ENCODE results near the gene RAD51B. TPM values are rescaled to one million over a fixed set of nuclear protein-coding genes. Genes with fewer than 3 reads are reported as not detected.

RAD51B gene
- total RNA-seq, 1 experiment from 2014 or later: 8.5 TPM

GRCh38 chr14:68377459-68377858 lies 557.9 kb downstream of the RAD51B start:
- ChIA-PET POLR2A (no interaction called here), CTCF (no interaction called here)
- no peak for DNase-seq (ENCODE audit: low read depth, low spot score)
- in situ Hi-C loops (cut with HindIII; ENCODE audit: low pct_unique_long_range_greater_than_20kb, low sequenced_read_pairs) (no loop called here), intact Hi-C loops (cut with micrococcal nuclease; ENCODE audit: unreplicated experiment) (no loop called here)
- H3K27me3 ChIP-seq (ENCODE audit: control insufficient read depth, insufficient read depth, low read length): no peaks in the 10 kb centered on the region
- H3K36me3 ChIP-seq (ENCODE audit: control insufficient read depth, insufficient read depth, low read length): no peaks in the 10 kb centered on the region
- TF ChIP-seq, protein P1, sequence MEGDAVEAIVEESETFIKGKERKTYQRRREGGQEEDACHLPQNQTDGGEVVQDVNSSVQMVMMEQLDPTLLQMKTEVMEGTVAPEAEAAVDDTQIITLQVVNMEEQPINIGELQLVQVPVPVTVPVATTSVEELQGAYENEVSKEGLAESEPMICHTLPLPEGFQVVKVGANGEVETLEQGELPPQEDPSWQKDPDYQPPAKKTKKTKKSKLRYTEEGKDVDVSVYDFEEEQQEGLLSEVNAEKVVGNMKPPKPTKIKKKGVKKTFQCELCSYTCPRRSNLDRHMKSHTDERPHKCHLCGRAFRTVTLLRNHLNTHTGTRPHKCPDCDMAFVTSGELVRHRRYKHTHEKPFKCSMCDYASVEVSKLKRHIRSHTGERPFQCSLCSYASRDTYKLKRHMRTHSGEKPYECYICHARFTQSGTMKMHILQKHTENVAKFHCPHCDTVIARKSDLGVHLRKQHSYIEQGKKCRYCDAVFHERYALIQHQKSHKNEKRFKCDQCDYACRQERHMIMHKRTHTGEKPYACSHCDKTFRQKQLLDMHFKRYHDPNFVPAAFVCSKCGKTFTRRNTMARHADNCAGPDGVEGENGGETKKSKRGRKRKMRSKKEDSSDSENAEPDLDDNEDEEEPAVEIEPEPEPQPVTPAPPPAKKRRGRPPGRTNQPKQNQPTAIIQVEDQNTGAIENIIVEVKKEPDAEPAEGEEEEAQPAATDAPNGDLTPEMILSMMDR (IDR thresholded peaks at IDR 0.05): no peak
- TF ChIP-seq POLR2AphosphoS5 (IDR thresholded peaks at IDR 0.05; ENCODE audit: low read depth, low read length) (no peak), TCF7L2 (IDR thresholded peaks at IDR 0.05; ENCODE audit: low read depth, low read length) (no peak), SIN3A (IDR thresholded peaks at IDR 0.05; ENCODE audit: borderline replicate concordance, insufficient read depth, low read depth, low read length) (no peak)
- TF ChIP-seq, protein P2, sequence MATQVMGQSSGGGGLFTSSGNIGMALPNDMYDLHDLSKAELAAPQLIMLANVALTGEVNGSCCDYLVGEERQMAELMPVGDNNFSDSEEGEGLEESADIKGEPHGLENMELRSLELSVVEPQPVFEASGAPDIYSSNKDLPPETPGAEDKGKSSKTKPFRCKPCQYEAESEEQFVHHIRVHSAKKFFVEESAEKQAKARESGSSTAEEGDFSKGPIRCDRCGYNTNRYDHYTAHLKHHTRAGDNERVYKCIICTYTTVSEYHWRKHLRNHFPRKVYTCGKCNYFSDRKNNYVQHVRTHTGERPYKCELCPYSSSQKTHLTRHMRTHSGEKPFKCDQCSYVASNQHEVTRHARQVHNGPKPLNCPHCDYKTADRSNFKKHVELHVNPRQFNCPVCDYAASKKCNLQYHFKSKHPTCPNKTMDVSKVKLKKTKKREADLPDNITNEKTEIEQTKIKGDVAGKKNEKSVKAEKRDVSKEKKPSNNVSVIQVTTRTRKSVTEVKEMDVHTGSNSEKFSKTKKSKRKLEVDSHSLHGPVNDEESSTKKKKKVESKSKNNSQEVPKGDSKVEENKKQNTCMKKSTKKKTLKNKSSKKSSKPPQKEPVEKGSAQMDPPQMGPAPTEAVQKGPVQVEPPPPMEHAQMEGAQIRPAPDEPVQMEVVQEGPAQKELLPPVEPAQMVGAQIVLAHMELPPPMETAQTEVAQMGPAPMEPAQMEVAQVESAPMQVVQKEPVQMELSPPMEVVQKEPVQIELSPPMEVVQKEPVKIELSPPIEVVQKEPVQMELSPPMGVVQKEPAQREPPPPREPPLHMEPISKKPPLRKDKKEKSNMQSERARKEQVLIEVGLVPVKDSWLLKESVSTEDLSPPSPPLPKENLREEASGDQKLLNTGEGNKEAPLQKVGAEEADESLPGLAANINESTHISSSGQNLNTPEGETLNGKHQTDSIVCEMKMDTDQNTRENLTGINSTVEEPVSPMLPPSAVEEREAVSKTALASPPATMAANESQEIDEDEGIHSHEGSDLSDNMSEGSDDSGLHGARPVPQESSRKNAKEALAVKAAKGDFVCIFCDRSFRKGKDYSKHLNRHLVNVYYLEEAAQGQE (IDR thresholded peaks at IDR 0.05; ENCODE audit: insufficient read depth in 1 of 2, low read depth in 2 of 2, low read length in 1 of 2): no peak
- 0 out of 2 replicates have a peak, but pooled peaks cover 3% of the 10 kb centered on the region for H3K4me1 ChIP-seq (ENCODE audit: control insufficient read depth, insufficient read depth, low read length)
- no peak for ATAC-seq
- H3K27ac ChIP-seq (ENCODE audit: low read length): no peak overlapping the region
- no peak overlapping the region for H3K4me3 ChIP-seq (ENCODE audit: low read depth in 2 of 2, low read length in 2 of 2)
- no TSS peak for BruUV-seq (replicated peaks)
- no peaks in the 10 kb centered on the region for H3K9me3 ChIP-seq (ENCODE audit: control insufficient read depth, insufficient read depth, low read depth, low read length)

GRCh38 chr14:68379510-68380328 lies 560.1 kb downstream of the RAD51B start:
- in situ Hi-C loops (cut with HindIII; ENCODE audit: low pct_unique_long_range_greater_than_20kb, low sequenced_read_pairs): no loop called here
- ATAC-seq (no peak), DNase-seq (ENCODE audit: low read depth, low spot score) (no peak)
- CTCF ChIA-PET: no interaction called here
- POLR2A ChIA-PET: no interaction called here
- Histone ChIP-seq H3K27ac (ENCODE audit: low read length) (no peak overlapping the region), H3K36me3 (ENCODE audit: control insufficient read depth, insufficient read depth, low read length) (no peaks in the 10 kb centered on the region), H3K9me3 (ENCODE audit: control insufficient read depth, insufficient read depth, low read depth, low read length) (no peaks in the 10 kb centered on the region), H3K27me3 (ENCODE audit: control insufficient read depth, insufficient read depth, low read length) (no peaks in the 10 kb centered on the region), H3K4me1 (ENCODE audit: control insufficient read depth, insufficient read depth, low read length) (no peaks in the 10 kb centered on the region), H3K4me3 (ENCODE audit: low read depth in 2 of 2, low read length in 2 of 2) (no peak overlapping the region)
- TF ChIP-seq, protein P1 (IDR thresholded peaks at IDR 0.05): no peak
- TF ChIP-seq SIN3A (IDR thresholded peaks at IDR 0.05; ENCODE audit: borderline replicate concordance, insufficient read depth, low read depth, low read length): no peak
- no peak for TF ChIP-seq TCF7L2 (IDR thresholded peaks at IDR 0.05; ENCODE audit: low read depth, low read length)
- no peak for TF ChIP-seq POLR2AphosphoS5 (IDR thresholded peaks at IDR 0.05; ENCODE audit: low read depth, low read length)
- TF ChIP-seq, protein P2 (IDR thresholded peaks at IDR 0.05; ENCODE audit: insufficient read depth in 1 of 2, low read depth in 2 of 2, low read length in 1 of 2): no peak
- intact Hi-C loops (cut with micrococcal nuclease; ENCODE audit: unreplicated experiment): no loop called here
- no TSS peak for BruUV-seq (replicated peaks)
